ENCODE data around the gene SLC16A6. TPM values are rescaled to one million over a fixed set of nuclear protein-coding genes. Genes with fewer than 3 reads are reported as not detected.

The SLC16A6 gene
- total RNA-seq, 1 donor from 2014 or later = 2.1 TPM

- DNase-seq (ENCODE audit: extremely low spot score, unreplicated experiment) = no peak
Observed at GRCh38 chr17:68327823-68328557, 37.1 kb upstream of the SLC16A6 start.

GRCh38 chr17:68326681-68327080 lies 35.8 kb upstream of the SLC16A6 start:
- DNase-seq (ENCODE audit: extremely low spot score, unreplicated experiment) = no peak
- H3K36me3 Mint-ChIP-seq (ENCODE audit: unreplicated experiment) = peaks cover 2% of the 10 kb centered on the region
- no peak overlapping the region for H3K27ac Mint-ChIP-seq (ENCODE audit: unreplicated experiment)
- TF ChIP-seq CTCF (IDR thresholded peaks at IDR 0.05) = no peak
- peaks cover 2% of the 10 kb centered on the region for H3K4me1 Mint-ChIP-seq (ENCODE audit: unreplicated experiment)
- no peak overlapping the region for H3K4me3 Mint-ChIP-seq (ENCODE audit: unreplicated experiment)
- H3K27me3 Mint-ChIP-seq (ENCODE audit: unreplicated experiment) = peaks cover 3% of the 10 kb centered on the region
- H3K9me3 Mint-ChIP-seq (ENCODE audit: unreplicated experiment) = peaks cover 2% of the 10 kb centered on the region

More at GRCh38 chr17:68327823-68328557, 37.1 kb upstream of the SLC16A6 start:
- Mint-ChIP-seq H3K36me3 (ENCODE audit: unreplicated experiment) (peaks cover 2% of the 10 kb centered on the region), H3K27me3 (ENCODE audit: unreplicated experiment) (peaks cover 3% of the 10 kb centered on the region), H3K4me1 (ENCODE audit: unreplicated experiment) (peaks cover 2% of the 10 kb centered on the region), H3K27ac (ENCODE audit: unreplicated experiment) (no peak overlapping the region), H3K9me3 (ENCODE audit: unreplicated experiment) (peaks cover 8% of the 10 kb centered on the region), H3K4me3 (ENCODE audit: unreplicated experiment) (no peak overlapping the region)
- TF ChIP-seq CTCF (IDR thresholded peaks at IDR 0.05) = no peak

GRCh38 chr17:68325961-68326360 lies 35.0 kb upstream of the SLC16A6 start:
- no peak overlapping the region for H3K27ac Mint-ChIP-seq (ENCODE audit: unreplicated experiment)
- no peaks in the 10 kb centered on the region for H3K9me3 Mint-ChIP-seq (ENCODE audit: unreplicated experiment)
- no peak overlapping the region for H3K4me3 Mint-ChIP-seq (ENCODE audit: unreplicated experiment)
- DNase-seq (ENCODE audit: extremely low spot score, unreplicated experiment) = no peak
- peaks cover 2% of the 10 kb centered on the region for H3K36me3 Mint-ChIP-seq (ENCODE audit: unreplicated experiment)
- peaks cover 3% of the 10 kb centered on the region for H3K27me3 Mint-ChIP-seq (ENCODE audit: unreplicated experiment)
- H3K4me1 Mint-ChIP-seq (ENCODE audit: unreplicated experiment) = peaks cover 2% of the 10 kb centered on the region
- no peak for TF ChIP-seq CTCF (IDR thresholded peaks at IDR 0.05)

- H3K9me3 Mint-ChIP-seq (ENCODE audit: unreplicated experiment) = no peaks in the 10 kb centered on the region
- peaks cover 2% of the 10 kb centered on the region for H3K4me1 Mint-ChIP-seq (ENCODE audit: unreplicated experiment)
- H3K27me3 Mint-ChIP-seq (ENCODE audit: unreplicated experiment) = no peaks in the 10 kb centered on the region
- DNase-seq (ENCODE audit: extremely low spot score, unreplicated experiment) = no peak
- no peaks in the 10 kb centered on the region for H3K36me3 Mint-ChIP-seq (ENCODE audit: unreplicated experiment)
- no peak overlapping the region for H3K27ac Mint-ChIP-seq (ENCODE audit: unreplicated experiment)
- H3K4me3 Mint-ChIP-seq (ENCODE audit: unreplicated experiment) = no peak overlapping the region
- no peak for TF ChIP-seq CTCF (IDR thresholded peaks at IDR 0.05)
Observed at GRCh38 chr17:68324654-68325336, 33.9 kb upstream of the SLC16A6 start.

- no peak for TF ChIP-seq CTCF (IDR thresholded peaks at IDR 0.05)
- H3K36me3 Mint-ChIP-seq (ENCODE audit: unreplicated experiment) = no peaks in the 10 kb centered on the region
- no peaks in the 10 kb centered on the region for H3K27me3 Mint-ChIP-seq (ENCODE audit: unreplicated experiment)
- no peak overlapping the region for H3K4me3 Mint-ChIP-seq (ENCODE audit: unreplicated experiment)
- no peak for DNase-seq (ENCODE audit: extremely low spot score, unreplicated experiment)
- no peaks in the 10 kb centered on the region for H3K9me3 Mint-ChIP-seq (ENCODE audit: unreplicated experiment)
- H3K4me1 Mint-ChIP-seq (ENCODE audit: unreplicated experiment) = peaks cover 2% of the 10 kb centered on the region
- H3K27ac Mint-ChIP-seq (ENCODE audit: unreplicated experiment) = no peak overlapping the region
Observed at GRCh38 chr17:68324114-68324513, 33.2 kb upstream of the SLC16A6 start.

Data from osteocyte (in vitro differentiated cells).